GM21367 (cell line): ENCODE data around the gene GNPTAB.
A peak's percentile ranks its signal among the peaks of the same experiment; 100 is the strongest.

Experiments used
- ATAC-seq: cut with Tn5 transposase; IDR thresholded peaks from one replicate; pipeline ENCODE4 v1.9.1; 2021; ENCODE audit not compliant: unreplicated experiment

The GNPTAB gene

GRCh38 chr12:101697930-101698799, 132.6 kb downstream of the GNPTAB start:
- peak; percentile 14 for ATAC-seq

- peak; percentile 50 for ATAC-seq
These were observed 133.4 kb downstream of the GNPTAB start, which contains the start of gene CHPT1 for GRCh38 chr12:101697197-101697929. CHPT1 (plus strand) TSS chr12:101697640; CDS start chr12:101697862, 222 bp downstream.

- ATAC-seq, result no peak
These were observed 134.2 kb downstream of the GNPTAB start for GRCh38 chr12:101696251-101697196.

- no peak for ATAC-seq
These were observed 135.1 kb downstream of the GNPTAB start for GRCh38 chr12:101695706-101696105.
